Vagina (tissue), 2 donors: ENCODE data around the gene RAB7B. TPM values are rescaled to one million over a fixed set of nuclear protein-coding genes. Genes with fewer than 3 reads are reported as not detected.

Experiments
- DNase-seq, 2 donors: peaks; one replicate each; pipeline ENCODE4 v3.0.0-alpha.2; 2017; ENCODE audit errors: extremely low spot score in 2 of 2
- H3K27ac ChIP-seq: fragments of 200-600 bp; sonication (generic); one replicate; pipeline ENCODE4 v1.5.1; 2019
- H3K27me3 ChIP-seq: fragments of 200-600 bp; sonication (generic); one replicate; pipeline ENCODE4 v1.5.1; 2019
- H3K36me3 ChIP-seq, 2 donors: fragments of 200-600 bp; sonication (generic); one replicate each; pipeline ENCODE4 v1.5.1; 2017 to 2019
- H3K4me1 ChIP-seq: fragments of 200-600 bp; sonication (generic); one replicate; pipeline ENCODE4 v1.5.1; 2019
- H3K4me3 ChIP-seq, 2 donors: fragments of 200-600 bp; sonication (generic); 1 replicate in 1 of 2; 2 replicates in 1 of 2; pipeline ENCODE4 v1.5.1; 2016 to 2019
- H3K9me3 ChIP-seq: fragments of 200-600 bp; sonication (generic); one replicate; pipeline ENCODE4 v1.5.1; 2019
- POLR2A ChIP-seq, 2 donors: fragments of 450-650 bp; IDR thresholded peaks; one replicate each; pipeline ENCODE4 v1.6.1; 2017; ENCODE audit warnings: antibody characterized with exemption in 2 of 2, mild to moderate bottlenecking in 2 of 2, moderate library complexity in 2 of 2
- POLR2AphosphoS5 ChIP-seq, 2 donors: sonication (generic); formaldehyde crosslinking; IDR thresholded peaks; one replicate each; pipeline ENCODE4 v1.9.0; 2017; ENCODE audit warnings: antibody characterized with exemption in 2 of 2, mild to moderate bottlenecking in 2 of 2, low read depth in 1 of 2; ENCODE audit not compliant: insufficient read depth in 1 of 2
- intact Hi-C: fragments of 100-400 bp; cut with DNase I; formaldehyde crosslinking; loops from one replicate; pipeline ENCODE4 v1.15.1; 2023
- total RNA-seq: library from RNA; depleted of rRNA; stranded (reverse); fragments of >200 nt; gene quantifications from one replicate; pipeline ENCODE4 v1.2.3, GENCODE V29; 2016
- TF ChIP-seq, protein P1 (sequence below), 3 experiments: fragments of 450-650 bp in 2 of 3; fragments of 200-600 bp in 1 of 3; sonication (generic) in 1 of 3; IDR thresholded peaks; one replicate each; pipeline ENCODE4 v1.5.1; 2017 to 2019; ENCODE audit warnings: antibody characterized with exemption in 3 of 3, mild to moderate bottlenecking in 2 of 3, moderate library complexity in 2 of 3

Gene RAB7B
- total RNA-seq, 1 donor from 2014 or later = 6.1 TPM

DNA sequence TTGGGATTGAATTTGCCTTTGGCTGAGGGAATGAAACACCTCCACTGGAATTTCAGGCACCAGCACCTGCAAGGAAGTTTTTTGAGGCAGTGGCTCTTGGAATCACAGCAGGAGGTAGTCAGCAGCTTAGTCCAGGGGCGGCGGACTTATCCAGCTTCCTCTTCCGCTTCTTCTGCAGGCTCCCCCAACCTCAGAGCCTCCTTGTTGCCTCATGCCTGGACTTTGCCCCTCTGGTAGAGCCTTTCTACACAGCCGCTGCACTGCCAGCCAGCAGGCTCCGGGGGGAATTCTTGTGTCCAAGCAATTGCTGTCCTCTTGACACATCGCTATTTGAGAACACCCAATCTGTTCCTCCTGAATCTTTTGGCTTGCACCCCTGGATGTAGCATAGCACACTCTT, 45.4 kb upstream of the RAB7B start:
- Histone ChIP-seq H3K9me3 (no peaks in the 10 kb centered on the region), H3K4me3 (no peak overlapping the region), H3K27ac (no peak overlapping the region), H3K27me3 (no peaks in the 10 kb centered on the region), H3K4me1 (peaks cover 6% of the 10 kb centered on the region), H3K36me3 (no peaks in the 10 kb centered on the region)
- TF ChIP-seq, protein P1, sequence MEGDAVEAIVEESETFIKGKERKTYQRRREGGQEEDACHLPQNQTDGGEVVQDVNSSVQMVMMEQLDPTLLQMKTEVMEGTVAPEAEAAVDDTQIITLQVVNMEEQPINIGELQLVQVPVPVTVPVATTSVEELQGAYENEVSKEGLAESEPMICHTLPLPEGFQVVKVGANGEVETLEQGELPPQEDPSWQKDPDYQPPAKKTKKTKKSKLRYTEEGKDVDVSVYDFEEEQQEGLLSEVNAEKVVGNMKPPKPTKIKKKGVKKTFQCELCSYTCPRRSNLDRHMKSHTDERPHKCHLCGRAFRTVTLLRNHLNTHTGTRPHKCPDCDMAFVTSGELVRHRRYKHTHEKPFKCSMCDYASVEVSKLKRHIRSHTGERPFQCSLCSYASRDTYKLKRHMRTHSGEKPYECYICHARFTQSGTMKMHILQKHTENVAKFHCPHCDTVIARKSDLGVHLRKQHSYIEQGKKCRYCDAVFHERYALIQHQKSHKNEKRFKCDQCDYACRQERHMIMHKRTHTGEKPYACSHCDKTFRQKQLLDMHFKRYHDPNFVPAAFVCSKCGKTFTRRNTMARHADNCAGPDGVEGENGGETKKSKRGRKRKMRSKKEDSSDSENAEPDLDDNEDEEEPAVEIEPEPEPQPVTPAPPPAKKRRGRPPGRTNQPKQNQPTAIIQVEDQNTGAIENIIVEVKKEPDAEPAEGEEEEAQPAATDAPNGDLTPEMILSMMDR (IDR thresholded peaks at IDR 0.05) = no peak
- TF ChIP-seq POLR2AphosphoS5 (IDR thresholded peaks at IDR 0.05; ENCODE audit: insufficient read depth in 1 of 2, low read depth in 1 of 2) (no peak), POLR2A (IDR thresholded peaks at IDR 0.05) (no peak)
- intact Hi-C loops = no loop called here
- DNase-seq = no peak

DNA sequence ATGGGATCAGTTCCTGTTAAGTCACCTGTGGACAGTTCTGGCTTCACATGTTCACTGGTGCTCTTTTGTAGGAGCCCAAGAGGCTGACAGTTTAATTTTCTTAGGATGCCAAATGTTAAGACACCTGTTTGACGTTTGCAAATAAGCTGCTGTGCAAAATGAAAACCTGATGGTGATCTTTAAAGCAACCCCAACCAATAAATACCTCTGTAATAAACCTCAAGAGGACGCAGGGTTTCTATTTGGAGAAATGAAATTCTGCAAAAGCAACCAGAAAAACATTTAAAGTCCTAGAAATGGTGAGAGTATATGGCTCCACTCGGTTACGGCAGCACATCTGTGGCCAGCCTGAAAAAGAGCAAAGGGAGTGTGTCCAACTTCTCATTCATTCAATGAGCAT, 44.1 kb upstream of the RAB7B start:
- Histone ChIP-seq H3K27ac (no peak overlapping the region), H3K36me3 (no peaks in the 10 kb centered on the region), H3K27me3 (no peaks in the 10 kb centered on the region), H3K4me1 (no peaks in the 10 kb centered on the region), H3K9me3 (no peaks in the 10 kb centered on the region), H3K4me3 (no peak overlapping the region)
- intact Hi-C loops = no loop called here
- no peak for DNase-seq
- no peak for TF ChIP-seq POLR2AphosphoS5 (IDR thresholded peaks at IDR 0.05; ENCODE audit: insufficient read depth in 1 of 2, low read depth in 1 of 2)
- no peak for TF ChIP-seq POLR2A (IDR thresholded peaks at IDR 0.05)
- TF ChIP-seq, protein P1 (IDR thresholded peaks at IDR 0.05) = no peak

DNA sequence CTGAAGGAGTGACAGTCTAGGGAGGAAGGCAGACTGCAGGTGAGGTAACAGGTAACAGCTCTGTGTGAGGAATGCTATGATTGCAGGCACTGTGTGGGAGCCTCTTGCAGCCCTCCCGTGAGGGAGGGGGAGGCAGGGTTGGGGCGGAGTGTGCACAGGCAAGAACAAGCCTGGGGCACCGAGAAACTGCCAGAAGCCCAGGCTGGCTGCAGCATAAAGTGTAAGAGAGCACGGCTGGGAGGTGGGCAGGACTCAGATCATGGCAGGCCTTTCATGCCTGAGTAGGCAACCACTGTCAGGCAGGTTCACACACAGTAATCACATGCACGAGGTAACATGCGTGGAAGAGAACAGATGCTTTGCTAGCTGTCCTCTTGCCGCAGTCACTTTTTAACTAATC, 38.4 kb upstream of the RAB7B start:
- Histone ChIP-seq H3K4me3 (no peak overlapping the region), H3K36me3 (no peaks in the 10 kb centered on the region), H3K9me3 (no peaks in the 10 kb centered on the region), H3K27ac (no peak overlapping the region), H3K27me3 (no peaks in the 10 kb centered on the region), H3K4me1 (peaks cover 8% of the 10 kb centered on the region)
- intact Hi-C loops = no loop called here
- TF ChIP-seq POLR2AphosphoS5 (IDR thresholded peaks at IDR 0.05; ENCODE audit: insufficient read depth in 1 of 2, low read depth in 1 of 2) = no peak
- TF ChIP-seq, protein P1 (IDR thresholded peaks at IDR 0.05) = no peak
- no peak for TF ChIP-seq POLR2A (IDR thresholded peaks at IDR 0.05)
- no peak for DNase-seq

DNA sequence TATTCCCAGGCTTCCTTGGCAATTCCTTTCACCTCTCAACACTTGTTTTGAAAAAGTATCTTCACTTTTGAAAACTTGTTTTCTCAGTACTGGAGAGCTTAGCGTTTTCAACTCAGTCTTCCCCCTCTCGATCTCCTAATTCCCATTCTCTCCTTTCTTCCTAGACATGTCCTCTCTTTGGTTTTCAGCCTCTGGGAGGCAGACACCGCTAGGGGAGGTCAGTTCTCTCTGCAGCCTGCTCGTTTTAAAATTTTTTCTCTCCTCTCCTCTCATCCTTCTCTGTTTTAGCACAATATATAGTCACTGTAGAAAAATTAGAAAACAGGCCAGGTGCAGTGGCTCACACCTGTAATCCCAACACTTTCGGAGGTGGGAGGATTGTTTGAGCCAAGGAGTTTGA, 37.1 kb upstream of the RAB7B start:
- Histone ChIP-seq H3K4me3 (no peak overlapping the region), H3K36me3 (no peaks in the 10 kb centered on the region), H3K4me1 (peaks cover 8% of the 10 kb centered on the region), H3K9me3 (no peaks in the 10 kb centered on the region), H3K27ac (no peak overlapping the region), H3K27me3 (no peaks in the 10 kb centered on the region)
- no peak for DNase-seq
- TF ChIP-seq POLR2AphosphoS5 (IDR thresholded peaks at IDR 0.05; ENCODE audit: insufficient read depth in 1 of 2, low read depth in 1 of 2) (no peak), POLR2A (IDR thresholded peaks at IDR 0.05) (no peak)
- TF ChIP-seq, protein P1 (IDR thresholded peaks at IDR 0.05) = no peak
- intact Hi-C loops = no loop called here

DNA sequence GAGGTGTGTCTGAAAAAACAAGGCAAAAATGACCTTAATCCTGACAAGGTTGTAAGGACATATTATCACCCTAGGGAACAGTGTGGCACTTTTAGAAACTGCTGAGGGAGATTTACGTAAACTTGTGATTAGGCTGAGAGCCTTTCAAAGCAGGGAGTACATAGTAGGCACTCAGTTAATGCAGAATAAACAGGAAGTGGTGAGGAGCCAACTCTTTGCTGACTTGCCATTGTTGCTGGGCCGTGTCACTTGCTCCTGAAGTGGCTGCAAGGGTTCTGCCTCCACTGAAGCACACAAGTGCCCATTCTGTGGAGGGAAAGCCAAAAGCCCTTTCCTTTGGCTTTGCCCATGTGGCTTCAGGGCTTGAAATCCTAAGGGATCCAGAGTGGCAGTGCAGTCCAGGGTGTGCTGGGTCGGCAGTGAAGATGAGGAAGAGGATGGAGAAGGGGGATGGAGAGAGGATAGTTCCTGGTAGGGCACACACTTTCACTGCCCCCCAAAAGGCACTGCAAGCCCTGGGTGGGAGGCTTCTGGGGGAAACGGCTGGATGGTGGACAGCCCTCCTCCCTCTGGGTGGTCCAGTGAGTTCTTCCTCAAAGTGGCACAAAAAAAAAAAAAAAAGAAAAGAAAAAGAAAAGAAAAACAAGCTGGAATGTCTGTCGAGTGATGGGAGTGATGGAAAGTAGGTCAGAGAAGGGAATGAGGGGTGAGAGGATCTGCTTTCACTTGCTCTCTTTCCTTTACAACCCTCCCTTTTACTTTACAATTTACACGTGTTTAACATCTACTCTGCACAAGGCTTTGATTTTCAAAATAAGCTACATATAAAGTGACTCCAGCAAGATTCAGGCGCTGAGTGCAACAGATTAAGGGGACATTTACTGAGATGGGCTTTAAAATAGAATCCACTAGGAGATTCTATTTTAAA, 36.1 kb upstream of the RAB7B start:
- Histone ChIP-seq H3K9me3 (no peaks in the 10 kb centered on the region), H3K4me1 (peaks cover 13% of the 10 kb centered on the region), H3K36me3 (no peaks in the 10 kb centered on the region), H3K27me3 (no peaks in the 10 kb centered on the region), H3K27ac (no peak overlapping the region), H3K4me3 (no peak overlapping the region)
- intact Hi-C loops = no loop called here
- TF ChIP-seq, protein P1 (IDR thresholded peaks at IDR 0.05) = no peak
- TF ChIP-seq POLR2A (IDR thresholded peaks at IDR 0.05) (no peak), POLR2AphosphoS5 (IDR thresholded peaks at IDR 0.05; ENCODE audit: insufficient read depth in 1 of 2, low read depth in 1 of 2) (no peak)
- no peak for DNase-seq
